Measurements from ENCODE around the gene TP73. TPM values are rescaled to one million over a fixed set of nuclear protein-coding genes. Genes with fewer than 3 reads are reported as not detected.

Gene TP73
- total RNA-seq, 1 donor from 2014 or later, result 3.6 TPM

DNA sequence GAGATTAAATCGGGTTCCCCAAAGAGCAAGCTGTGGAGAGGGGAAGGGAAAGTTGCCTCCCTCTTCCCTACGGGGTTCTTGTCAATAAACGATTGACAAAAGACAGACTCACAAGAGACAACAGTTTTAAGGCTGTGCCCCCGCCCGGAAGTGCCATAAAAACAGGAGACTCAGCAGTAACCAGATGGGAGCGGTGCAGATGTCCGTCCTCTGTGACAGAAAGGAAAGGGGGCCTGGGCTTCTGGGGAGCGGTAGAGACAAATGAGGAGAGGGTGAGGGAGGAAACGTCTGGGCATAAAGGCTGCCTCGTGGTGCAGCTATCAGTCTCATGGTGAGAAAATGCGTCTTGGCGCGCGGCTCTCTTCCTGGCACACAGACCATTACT lies 5.9 kb downstream of the TP73 start:
- no peaks in the 10 kb centered on the region for H3K4me1 ChIP-seq
- H3K9me3 ChIP-seq, result no peaks in the 10 kb centered on the region
- no peak overlapping the region for H3K4me3 ChIP-seq
- H3K36me3 ChIP-seq, result no peaks in the 10 kb centered on the region
- DNase-seq, result no peak
- no peak for ATAC-seq
- peaks cover 39% of the 10 kb centered on the region for H3K27me3 ChIP-seq (ENCODE audit: low read depth)
- intact Hi-C loops (cut with DNase I), result no loop called here
- no peak overlapping the region for H3K27ac ChIP-seq
- TF ChIP-seq, protein P1, sequence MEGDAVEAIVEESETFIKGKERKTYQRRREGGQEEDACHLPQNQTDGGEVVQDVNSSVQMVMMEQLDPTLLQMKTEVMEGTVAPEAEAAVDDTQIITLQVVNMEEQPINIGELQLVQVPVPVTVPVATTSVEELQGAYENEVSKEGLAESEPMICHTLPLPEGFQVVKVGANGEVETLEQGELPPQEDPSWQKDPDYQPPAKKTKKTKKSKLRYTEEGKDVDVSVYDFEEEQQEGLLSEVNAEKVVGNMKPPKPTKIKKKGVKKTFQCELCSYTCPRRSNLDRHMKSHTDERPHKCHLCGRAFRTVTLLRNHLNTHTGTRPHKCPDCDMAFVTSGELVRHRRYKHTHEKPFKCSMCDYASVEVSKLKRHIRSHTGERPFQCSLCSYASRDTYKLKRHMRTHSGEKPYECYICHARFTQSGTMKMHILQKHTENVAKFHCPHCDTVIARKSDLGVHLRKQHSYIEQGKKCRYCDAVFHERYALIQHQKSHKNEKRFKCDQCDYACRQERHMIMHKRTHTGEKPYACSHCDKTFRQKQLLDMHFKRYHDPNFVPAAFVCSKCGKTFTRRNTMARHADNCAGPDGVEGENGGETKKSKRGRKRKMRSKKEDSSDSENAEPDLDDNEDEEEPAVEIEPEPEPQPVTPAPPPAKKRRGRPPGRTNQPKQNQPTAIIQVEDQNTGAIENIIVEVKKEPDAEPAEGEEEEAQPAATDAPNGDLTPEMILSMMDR (IDR thresholded peaks at IDR 0.05), result no peak

DNA sequence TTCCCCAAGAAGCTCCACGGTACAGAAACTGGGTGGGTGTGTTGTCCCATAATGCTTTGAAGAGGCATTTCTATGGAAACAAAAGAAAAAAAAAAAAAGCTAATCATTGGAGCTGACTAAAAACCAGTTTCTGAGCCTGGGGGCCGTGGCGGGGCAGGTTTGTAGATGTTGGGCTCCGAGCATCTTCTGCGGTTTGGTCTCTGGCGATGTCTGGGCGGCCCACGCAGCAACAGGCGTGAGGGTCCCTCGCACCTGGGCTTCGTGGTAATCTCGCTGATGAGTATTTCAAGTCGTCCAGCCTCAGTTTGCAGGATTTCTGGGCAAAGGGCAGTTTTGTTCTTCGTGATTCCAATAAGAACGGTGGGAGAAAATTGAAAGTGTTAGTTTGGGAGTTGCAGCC lies 6.8 kb downstream of the TP73 start:
- Histone ChIP-seq H3K27me3 (ENCODE audit: low read depth) (peaks cover 31% of the 10 kb centered on the region), H3K4me3 (no peak overlapping the region), H3K36me3 (no peaks in the 10 kb centered on the region), H3K4me1 (no peaks in the 10 kb centered on the region), H3K27ac (no peak overlapping the region), H3K9me3 (no peaks in the 10 kb centered on the region)
- TF ChIP-seq, protein P1 (IDR thresholded peaks at IDR 0.05), result no peak
- ATAC-seq (no peak), DNase-seq (no peak)
- intact Hi-C loops (cut with DNase I), result no loop called here

DNA sequence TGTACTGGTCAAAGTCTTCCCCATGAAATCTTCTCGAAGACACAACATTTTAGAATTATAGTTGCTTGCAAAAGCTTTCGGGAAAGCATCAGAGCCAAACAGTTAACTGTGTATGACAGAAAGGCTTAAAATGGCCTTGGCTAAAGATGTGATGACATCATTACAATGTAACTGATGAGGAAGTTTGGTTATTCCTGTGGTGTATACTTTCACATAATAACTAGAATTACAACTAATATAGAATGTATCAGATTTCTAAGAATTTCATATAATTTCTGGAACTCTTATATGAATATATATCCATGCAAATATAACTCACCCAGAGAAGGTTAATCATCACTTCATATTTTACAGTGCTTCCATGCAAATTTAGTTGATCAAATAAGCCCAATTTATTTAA lies 8.4 kb downstream of the TP73 start:
- TF ChIP-seq, protein P1 (IDR thresholded peaks at IDR 0.05), result no peak
- H3K9me3 ChIP-seq, result no peaks in the 10 kb centered on the region
- no peak for ATAC-seq
- H3K27ac ChIP-seq, result no peak overlapping the region
- no peaks in the 10 kb centered on the region for H3K36me3 ChIP-seq
- no peaks in the 10 kb centered on the region for H3K4me1 ChIP-seq
- peaks cover 20% of the 10 kb centered on the region for H3K27me3 ChIP-seq (ENCODE audit: low read depth)
- H3K4me3 ChIP-seq, result no peak overlapping the region
- no peak for DNase-seq
- intact Hi-C loops (cut with DNase I), result no loop called here

DNA sequence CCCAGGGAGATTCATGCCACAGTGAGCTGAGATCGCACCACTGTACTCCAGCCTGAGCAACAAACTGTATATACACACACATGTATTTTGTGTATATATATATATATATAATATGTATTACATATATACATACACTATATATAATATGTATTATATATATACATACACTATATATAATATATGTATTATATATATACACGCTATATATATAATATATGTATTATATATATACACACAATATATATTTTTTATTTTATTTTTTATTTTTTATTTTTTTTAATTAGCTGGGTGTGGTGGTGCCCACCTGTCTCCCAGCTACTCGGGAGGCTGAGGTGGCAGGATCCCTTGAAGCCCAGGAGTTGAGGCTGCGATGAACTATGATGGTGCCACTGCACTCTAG lies 9.3 kb downstream of the TP73 start:
- intact Hi-C loops (cut with DNase I), result no loop called here
- DNase-seq, result no peak
- no peaks in the 10 kb centered on the region for H3K36me3 ChIP-seq
- no peak overlapping the region for H3K27ac ChIP-seq
- TF ChIP-seq, protein P1 (IDR thresholded peaks at IDR 0.05), result no peak
- peaks cover 18% of the 10 kb centered on the region for H3K27me3 ChIP-seq (ENCODE audit: low read depth)
- H3K9me3 ChIP-seq, result no peaks in the 10 kb centered on the region
- H3K4me3 ChIP-seq, result no peak overlapping the region
- ATAC-seq, result no peak
- no peaks in the 10 kb centered on the region for H3K4me1 ChIP-seq

DNA sequence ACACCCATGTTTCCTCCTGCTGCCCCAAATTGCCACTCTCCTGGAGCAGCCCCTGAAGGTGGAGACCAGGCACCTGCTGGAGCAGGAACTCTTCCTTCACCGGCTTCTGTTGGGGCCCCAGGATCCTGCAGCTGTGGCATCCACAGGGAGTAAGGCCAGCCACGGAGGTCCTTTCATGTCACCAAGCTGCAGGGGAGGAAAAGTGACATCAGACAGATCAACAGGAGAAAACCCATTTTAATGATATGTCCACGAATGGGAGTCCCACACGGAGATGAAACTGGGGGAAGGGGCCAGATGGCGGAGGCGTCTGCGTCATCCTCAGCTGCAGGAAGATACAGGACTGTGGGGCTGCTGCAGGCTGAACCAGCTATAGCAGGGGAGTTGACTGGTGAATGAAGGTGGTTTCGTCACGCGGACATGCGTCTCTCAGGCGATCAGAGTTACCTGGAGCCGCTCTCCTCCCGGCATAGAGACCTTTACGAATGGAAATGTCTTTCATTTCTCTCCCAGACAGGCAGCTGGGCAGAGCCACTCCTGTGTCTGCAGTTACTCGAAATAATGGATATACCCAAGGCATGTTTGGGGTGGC lies 9.9 kb downstream of the TP73 start:
- H3K36me3 ChIP-seq, result no peaks in the 10 kb centered on the region
- ATAC-seq (no peak), DNase-seq (no peak)
- H3K4me1 ChIP-seq, result no peaks in the 10 kb centered on the region
- H3K9me3 ChIP-seq, result no peaks in the 10 kb centered on the region
- no peak overlapping the region for H3K4me3 ChIP-seq
- H3K27me3 ChIP-seq (ENCODE audit: low read depth), result peaks cover 14% of the 10 kb centered on the region
- TF ChIP-seq, protein P1 (IDR thresholded peaks at IDR 0.05), result no peak
- intact Hi-C loops (cut with DNase I), result no loop called here
- H3K27ac ChIP-seq, result no peak overlapping the region

Measured in lower lobe of right lung (tissue), 2 donors.